ENCODE measurements around the gene MAP2K1.
A peak's percentile ranks its signal among the peaks of the same experiment; 100 is the strongest.

MAP2K1 gene

GRCh38 chr15:66404122-66404521, 17.4 kb downstream of the MAP2K1 start:
- TF ChIP-seq ZNF274 (IDR thresholded peaks at IDR 0.05; ENCODE audit: low read depth, low read length): no peak
- peak overlapping the region; percentile 22; the same call in 1 of the 2 replicates for H3K4me3 ChIP-seq (ENCODE audit: low read length)

GRCh38 chr15:66404532-66404931, 17.8 kb downstream of the MAP2K1 start:
- peak overlapping the region; percentile 13; the same call in 1 of the 2 replicates for H3K4me3 ChIP-seq (ENCODE audit: low read length)
- no peak for TF ChIP-seq ZNF274 (IDR thresholded peaks at IDR 0.05; ENCODE audit: low read depth, low read length)

DNA sequence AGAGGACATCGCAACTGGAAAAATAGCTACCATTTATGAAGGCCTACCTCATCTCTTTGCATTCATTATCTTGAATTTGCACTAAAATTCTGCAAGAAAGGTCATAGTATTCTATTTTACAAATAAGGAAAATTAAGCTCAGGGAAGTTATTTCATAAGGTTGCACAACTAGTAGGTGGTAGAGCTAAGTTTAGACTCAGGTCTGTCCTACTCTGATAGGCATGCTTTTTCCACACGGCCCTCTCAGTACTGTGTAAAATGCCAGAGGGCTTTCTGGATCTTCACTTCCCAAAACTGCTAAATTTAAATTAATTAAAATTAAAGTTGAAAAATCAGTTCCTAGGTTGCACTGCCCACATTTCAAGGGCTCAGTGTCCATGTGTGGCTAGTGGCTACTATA, 18.3 kb downstream of the MAP2K1 start:
- no peak for TF ChIP-seq ZNF274 (IDR thresholded peaks at IDR 0.05; ENCODE audit: low read depth, low read length)
- peak overlapping the region; percentile 13; the same call in 1 of the 2 replicates for H3K4me3 ChIP-seq (ENCODE audit: low read length)

DNA sequence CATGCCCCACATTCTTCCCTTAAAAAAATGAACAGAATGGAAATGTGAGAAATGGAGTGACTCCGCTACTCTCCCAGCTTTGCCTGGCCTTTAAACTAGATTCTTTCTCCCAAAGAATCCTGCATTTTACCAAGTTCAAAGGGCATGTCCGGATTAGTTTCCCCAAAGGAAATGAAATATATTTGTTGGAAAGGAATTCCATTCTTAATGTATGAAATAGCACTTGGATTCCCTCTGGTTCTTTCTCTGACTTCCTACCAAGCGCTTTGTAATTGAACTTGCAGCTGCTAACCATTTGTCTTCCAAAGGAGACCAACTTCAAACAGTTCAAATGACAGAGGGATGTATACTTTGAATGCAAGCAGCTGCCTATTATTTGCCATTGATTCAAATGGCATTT, 18.9 kb downstream of the MAP2K1 start:
- no peak for TF ChIP-seq ZNF274 (IDR thresholded peaks at IDR 0.05; ENCODE audit: low read depth, low read length)
- H3K4me3 ChIP-seq (ENCODE audit: low read length): no peak overlapping the region

DNA sequence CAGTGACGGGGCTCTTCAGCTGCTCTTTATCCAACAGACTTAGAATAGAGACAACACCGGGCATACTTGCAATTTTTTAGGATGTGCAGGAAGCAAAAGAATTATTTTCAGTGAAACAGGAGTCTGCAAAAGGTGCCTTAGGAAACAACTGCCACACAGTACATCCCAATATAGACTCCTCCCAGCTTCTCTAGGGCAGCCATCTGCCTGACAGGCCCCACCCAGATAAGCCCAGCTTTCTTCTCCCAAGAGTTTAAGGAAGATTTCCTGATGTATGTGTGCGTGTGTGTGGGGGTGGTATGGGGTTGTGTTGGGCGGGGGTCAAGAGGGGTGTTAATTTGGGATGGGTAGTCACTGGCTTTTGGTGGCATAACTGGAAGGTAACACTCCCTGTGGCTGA, 21.5 kb downstream of the MAP2K1 start:
- no peak for TF ChIP-seq ZNF274 (IDR thresholded peaks at IDR 0.05; ENCODE audit: low read depth, low read length)

GRCh38 chr15:66408675-66409282, 22.1 kb downstream of the MAP2K1 start:
- no peak for TF ChIP-seq ZNF274 (IDR thresholded peaks at IDR 0.05; ENCODE audit: low read depth, low read length)
- no peak overlapping the region for H3K4me3 ChIP-seq (ENCODE audit: low read length)

More for the DNA sequence above, 21.5 kb downstream of the MAP2K1 start:
- no peak overlapping the region for H3K4me3 ChIP-seq (ENCODE audit: low read length)

DNA sequence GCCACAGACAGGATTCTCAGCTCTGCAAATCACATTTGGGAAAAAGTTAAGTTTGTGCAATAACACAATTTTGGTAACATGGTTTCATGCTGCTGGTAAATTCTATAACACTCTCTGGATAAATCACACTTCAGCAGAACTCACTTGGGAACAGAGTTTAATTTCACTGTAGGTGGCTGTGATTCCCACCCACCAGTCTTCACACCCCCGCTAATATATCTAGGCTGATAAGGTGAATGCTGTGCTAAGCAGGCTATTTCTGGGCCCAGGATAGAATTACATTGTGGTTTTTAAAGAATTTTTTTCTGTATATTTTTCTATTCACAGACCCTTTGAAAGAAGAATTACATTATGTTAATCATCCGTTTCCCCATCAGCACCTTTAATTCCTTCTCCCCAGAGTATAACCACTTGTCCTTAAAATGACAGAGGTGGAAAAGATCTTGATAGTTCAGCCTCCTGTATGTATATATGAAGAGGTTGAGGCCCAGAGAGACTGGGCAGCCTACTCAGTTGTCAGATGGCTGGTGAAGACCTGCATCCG, 22.9 kb downstream of the MAP2K1 start:
- H3K4me3 ChIP-seq (ENCODE audit: low read length): no peak overlapping the region

DNA sequence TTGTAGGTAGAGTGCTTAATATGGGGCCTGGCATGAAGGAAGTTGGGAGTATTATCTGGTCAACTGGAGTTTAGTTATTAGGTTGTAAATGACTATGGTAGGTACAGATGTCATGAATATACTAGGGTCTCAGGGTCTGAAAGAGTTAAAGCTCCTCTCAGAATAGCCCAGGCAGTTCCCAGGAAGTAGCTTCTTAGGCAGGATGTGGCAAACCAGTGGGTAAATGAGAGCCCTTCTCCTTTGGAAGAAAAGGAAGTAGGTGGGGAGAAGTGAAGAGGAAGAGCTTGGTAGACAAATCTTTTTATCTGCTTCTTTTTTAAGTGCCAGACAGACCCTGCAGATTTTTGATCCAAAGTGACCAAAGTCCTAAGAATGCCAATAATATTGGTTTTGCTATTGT, 24.5 kb downstream of the MAP2K1 start:
- no peak for TF ChIP-seq ZNF274 (IDR thresholded peaks at IDR 0.05; ENCODE audit: low read depth, low read length)
- peak overlapping the region; percentile 22; the same call in 1 of the 2 replicates for H3K4me3 ChIP-seq (ENCODE audit: low read length)

More for the DNA sequence above, 22.9 kb downstream of the MAP2K1 start:
- TF ChIP-seq ZNF274 (IDR thresholded peaks at IDR 0.05; ENCODE audit: low read depth, low read length): no peak

- TF ChIP-seq ZNF274 (IDR thresholded peaks at IDR 0.05; ENCODE audit: low read depth, low read length): no peak
- H3K4me3 ChIP-seq (ENCODE audit: low read length): no peak overlapping the region
These were observed 25.5 kb downstream of the MAP2K1 start for GRCh38 chr15:66412220-66412619.

DNA sequence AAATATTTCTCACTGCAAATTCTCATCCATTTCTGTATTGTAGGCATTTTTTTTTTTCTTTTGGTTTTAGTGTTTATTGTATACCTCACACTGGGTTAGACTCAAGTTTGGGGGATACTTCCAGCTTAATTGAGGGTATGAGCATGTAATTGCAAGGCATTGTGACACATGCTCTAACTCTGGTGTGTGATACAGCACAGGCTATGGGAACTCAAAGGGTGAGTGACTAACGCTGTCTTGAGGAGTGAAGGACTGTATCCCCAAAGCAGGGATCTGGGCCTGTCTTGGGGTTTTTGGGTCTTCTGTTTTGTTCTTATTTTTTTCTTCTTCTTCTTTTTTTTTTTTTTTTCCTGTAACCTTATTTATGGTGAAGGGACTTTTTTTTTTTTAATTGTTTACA, 26.9 kb downstream of the MAP2K1 start:
- TF ChIP-seq ZNF274 (IDR thresholded peaks at IDR 0.05; ENCODE audit: low read depth, low read length): no peak

GRCh38 chr15:66415360-66415759, 28.6 kb downstream of the MAP2K1 start:
- H3K4me3 ChIP-seq (ENCODE audit: low read length): no peak overlapping the region
- no peak for TF ChIP-seq ZNF274 (IDR thresholded peaks at IDR 0.05; ENCODE audit: low read depth, low read length)

More for the DNA sequence above, 26.9 kb downstream of the MAP2K1 start:
- no peak overlapping the region for H3K4me3 ChIP-seq (ENCODE audit: low read length)

- no peak overlapping the region for H3K4me3 ChIP-seq (ENCODE audit: low read length)
- TF ChIP-seq ZNF274 (IDR thresholded peaks at IDR 0.05; ENCODE audit: low read depth, low read length): no peak
These were observed 31.0 kb downstream of the MAP2K1 start for GRCh38 chr15:66417736-66418135.

GRCh38 chr15:66419471-66419870, 32.8 kb downstream of the MAP2K1 start:
- H3K4me3 ChIP-seq (ENCODE audit: low read length): no peak overlapping the region
- no peak for TF ChIP-seq ZNF274 (IDR thresholded peaks at IDR 0.05; ENCODE audit: low read depth, low read length)

DNA sequence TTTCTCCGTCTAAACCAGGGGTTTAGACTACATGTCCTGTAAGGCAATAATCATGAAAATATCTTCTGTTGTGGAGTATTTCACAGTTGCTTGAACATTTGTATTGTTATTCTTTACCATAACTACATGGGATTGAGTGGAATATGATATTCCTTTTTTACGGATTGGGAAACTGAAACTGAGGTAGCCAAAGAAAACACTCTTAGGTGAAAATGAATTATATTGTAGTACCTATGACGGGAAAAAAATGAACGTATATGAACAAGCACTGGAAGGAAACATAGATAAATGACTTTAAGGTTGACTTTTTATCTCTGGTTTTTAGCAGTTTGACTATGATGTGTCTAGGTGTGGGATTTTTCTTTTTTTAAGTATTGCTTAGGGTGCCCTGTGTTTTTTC, 35.6 kb downstream of the MAP2K1 start:
- no peak for TF ChIP-seq ZNF274 (IDR thresholded peaks at IDR 0.05; ENCODE audit: low read depth, low read length)
- H3K4me3 ChIP-seq (ENCODE audit: low read length): no peak overlapping the region

- no peak overlapping the region for H3K4me3 ChIP-seq (ENCODE audit: low read length)
- TF ChIP-seq ZNF274 (IDR thresholded peaks at IDR 0.05; ENCODE audit: low read depth, low read length): no peak
These were observed 36.4 kb downstream of the MAP2K1 start for GRCh38 chr15:66423149-66423548.

Measured in GM08714 (cell line).